ENCODE measurements around the gene SEMA7A. TPM values are rescaled to one million over a fixed set of nuclear protein-coding genes. Genes with fewer than 3 reads are reported as not detected.

SEMA7A gene
- total RNA-seq, 1 donor from 2014 or later, result 5.5 TPM

DNA sequence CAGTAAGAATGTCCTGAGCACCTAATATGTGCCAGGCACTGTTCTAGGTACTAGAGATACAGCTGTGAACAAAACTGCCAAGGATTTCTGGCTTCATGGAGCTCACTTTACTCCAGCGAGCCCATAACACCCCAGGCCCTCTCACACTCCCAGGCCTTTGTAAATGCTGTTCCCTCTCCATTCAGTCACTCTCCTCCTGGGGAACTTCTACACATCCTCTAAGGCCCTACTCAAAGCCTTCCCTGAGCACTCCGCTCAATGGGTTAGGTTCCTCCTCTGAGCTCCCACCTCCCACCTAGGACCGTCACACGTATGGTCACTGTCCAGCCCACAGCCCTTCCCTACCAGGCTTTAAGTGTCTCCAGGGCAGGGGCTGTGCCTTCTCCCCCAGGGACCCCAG lies 27.2 kb downstream of the SEMA7A start:
- TF ChIP-seq, protein P1, sequence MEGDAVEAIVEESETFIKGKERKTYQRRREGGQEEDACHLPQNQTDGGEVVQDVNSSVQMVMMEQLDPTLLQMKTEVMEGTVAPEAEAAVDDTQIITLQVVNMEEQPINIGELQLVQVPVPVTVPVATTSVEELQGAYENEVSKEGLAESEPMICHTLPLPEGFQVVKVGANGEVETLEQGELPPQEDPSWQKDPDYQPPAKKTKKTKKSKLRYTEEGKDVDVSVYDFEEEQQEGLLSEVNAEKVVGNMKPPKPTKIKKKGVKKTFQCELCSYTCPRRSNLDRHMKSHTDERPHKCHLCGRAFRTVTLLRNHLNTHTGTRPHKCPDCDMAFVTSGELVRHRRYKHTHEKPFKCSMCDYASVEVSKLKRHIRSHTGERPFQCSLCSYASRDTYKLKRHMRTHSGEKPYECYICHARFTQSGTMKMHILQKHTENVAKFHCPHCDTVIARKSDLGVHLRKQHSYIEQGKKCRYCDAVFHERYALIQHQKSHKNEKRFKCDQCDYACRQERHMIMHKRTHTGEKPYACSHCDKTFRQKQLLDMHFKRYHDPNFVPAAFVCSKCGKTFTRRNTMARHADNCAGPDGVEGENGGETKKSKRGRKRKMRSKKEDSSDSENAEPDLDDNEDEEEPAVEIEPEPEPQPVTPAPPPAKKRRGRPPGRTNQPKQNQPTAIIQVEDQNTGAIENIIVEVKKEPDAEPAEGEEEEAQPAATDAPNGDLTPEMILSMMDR (IDR thresholded peaks at IDR 0.05), result no peak
- no peaks in the 10 kb centered on the region for H3K36me3 ChIP-seq
- no peaks in the 10 kb centered on the region for H3K9me3 ChIP-seq
- H3K27ac ChIP-seq, result no peak overlapping the region
- no peaks in the 10 kb centered on the region for H3K4me1 ChIP-seq
- intact Hi-C loops (cut with DNase I), result no loop called here
- H3K27me3 ChIP-seq, result no peaks in the 10 kb centered on the region
- no peak overlapping the region for H3K4me3 ChIP-seq
- DNase-seq (ENCODE audit: low spot score in 2 of 2), result no peak

DNA sequence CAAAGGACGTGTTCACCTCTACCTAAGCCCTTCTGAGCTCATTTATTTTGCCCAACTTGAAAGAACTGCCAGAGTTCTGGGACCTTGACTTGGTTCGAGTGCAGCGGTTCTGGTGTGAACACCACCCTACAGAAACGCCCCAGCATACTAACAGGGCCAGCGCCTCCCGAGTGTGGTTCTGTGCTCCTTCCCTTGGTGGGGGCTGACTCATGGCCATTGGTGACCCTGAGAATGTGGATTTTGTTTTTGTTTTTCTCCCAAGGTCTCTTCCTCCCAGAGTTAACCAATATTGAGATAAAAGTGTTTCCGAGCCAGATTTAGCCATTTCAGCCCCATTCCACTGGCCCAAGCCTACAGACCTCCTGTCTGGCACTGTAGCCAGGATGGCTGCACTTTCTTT lies 27.9 kb downstream of the SEMA7A start:
- H3K27ac ChIP-seq, result no peak overlapping the region
- DNase-seq (ENCODE audit: low spot score in 2 of 2), result no peak
- H3K9me3 ChIP-seq, result no peaks in the 10 kb centered on the region
- TF ChIP-seq, protein P1 (IDR thresholded peaks at IDR 0.05), result no peak
- intact Hi-C loops (cut with DNase I), result no loop called here
- no peaks in the 10 kb centered on the region for H3K27me3 ChIP-seq
- no peak overlapping the region for H3K4me3 ChIP-seq
- no peaks in the 10 kb centered on the region for H3K36me3 ChIP-seq
- H3K4me1 ChIP-seq, result no peaks in the 10 kb centered on the region

DNA sequence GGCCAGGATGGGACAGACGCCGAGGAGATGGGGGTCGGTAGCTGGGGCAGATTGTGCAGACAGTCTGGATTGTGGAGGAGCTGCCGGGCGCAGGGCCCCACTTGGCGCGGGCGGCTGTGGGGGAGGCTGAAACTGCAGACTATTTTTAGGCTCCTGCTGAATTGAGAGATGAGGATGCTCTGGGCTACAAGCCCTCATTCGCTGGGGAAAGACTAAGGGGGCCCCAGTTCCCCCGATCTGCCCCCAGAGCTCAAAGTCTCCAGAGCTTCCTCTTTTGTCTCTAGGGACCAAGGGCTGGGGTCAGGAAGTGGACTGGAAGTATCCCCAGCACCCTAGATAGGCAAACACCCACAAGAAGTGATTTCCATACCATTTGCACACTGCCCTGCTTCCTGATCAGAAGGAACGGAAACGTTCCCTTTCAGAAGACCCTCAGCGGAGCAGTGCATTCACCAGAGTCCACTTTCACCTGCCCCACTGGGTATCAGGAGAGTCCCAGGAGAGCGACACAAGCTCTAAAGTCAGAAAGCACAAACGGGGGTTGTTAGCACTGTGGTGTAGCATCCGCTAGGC lies 29.7 kb downstream of the SEMA7A start:
- H3K9me3 ChIP-seq, result no peaks in the 10 kb centered on the region
- TF ChIP-seq, protein P1 (IDR thresholded peaks at IDR 0.05), result no peak
- H3K4me3 ChIP-seq, result no peak overlapping the region
- intact Hi-C loops (cut with DNase I), result no loop called here
- no peaks in the 10 kb centered on the region for H3K36me3 ChIP-seq
- no peaks in the 10 kb centered on the region for H3K27me3 ChIP-seq
- H3K4me1 ChIP-seq, result no peaks in the 10 kb centered on the region
- DNase-seq (ENCODE audit: low spot score in 2 of 2), result no peak
- no peak overlapping the region for H3K27ac ChIP-seq

DNA sequence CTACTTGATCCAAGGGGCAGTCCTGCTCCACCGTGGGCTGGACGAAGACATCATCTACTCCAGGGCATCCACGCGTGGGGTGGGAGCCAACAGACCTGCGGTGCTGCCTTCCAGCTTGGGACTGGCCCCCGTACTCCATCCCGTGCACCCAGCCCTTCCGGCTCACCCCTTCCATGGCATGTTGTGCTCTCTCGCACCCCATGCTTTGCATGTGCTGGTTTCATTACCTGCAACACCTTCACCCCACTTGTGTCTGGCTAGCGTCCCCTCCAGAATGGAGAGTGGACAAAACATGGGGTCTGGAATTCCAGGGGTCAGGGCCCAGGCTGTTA lies 30.2 kb downstream of the SEMA7A start:
- no peaks in the 10 kb centered on the region for H3K9me3 ChIP-seq
- H3K4me1 ChIP-seq, result no peaks in the 10 kb centered on the region
- TF ChIP-seq, protein P1 (IDR thresholded peaks at IDR 0.05), result no peak
- intact Hi-C loops (cut with DNase I), result no loop called here
- no peaks in the 10 kb centered on the region for H3K36me3 ChIP-seq
- H3K27ac ChIP-seq, result no peak overlapping the region
- DNase-seq (ENCODE audit: low spot score in 2 of 2), result no peak
- H3K27me3 ChIP-seq, result no peaks in the 10 kb centered on the region
- no peak overlapping the region for H3K4me3 ChIP-seq

DNA sequence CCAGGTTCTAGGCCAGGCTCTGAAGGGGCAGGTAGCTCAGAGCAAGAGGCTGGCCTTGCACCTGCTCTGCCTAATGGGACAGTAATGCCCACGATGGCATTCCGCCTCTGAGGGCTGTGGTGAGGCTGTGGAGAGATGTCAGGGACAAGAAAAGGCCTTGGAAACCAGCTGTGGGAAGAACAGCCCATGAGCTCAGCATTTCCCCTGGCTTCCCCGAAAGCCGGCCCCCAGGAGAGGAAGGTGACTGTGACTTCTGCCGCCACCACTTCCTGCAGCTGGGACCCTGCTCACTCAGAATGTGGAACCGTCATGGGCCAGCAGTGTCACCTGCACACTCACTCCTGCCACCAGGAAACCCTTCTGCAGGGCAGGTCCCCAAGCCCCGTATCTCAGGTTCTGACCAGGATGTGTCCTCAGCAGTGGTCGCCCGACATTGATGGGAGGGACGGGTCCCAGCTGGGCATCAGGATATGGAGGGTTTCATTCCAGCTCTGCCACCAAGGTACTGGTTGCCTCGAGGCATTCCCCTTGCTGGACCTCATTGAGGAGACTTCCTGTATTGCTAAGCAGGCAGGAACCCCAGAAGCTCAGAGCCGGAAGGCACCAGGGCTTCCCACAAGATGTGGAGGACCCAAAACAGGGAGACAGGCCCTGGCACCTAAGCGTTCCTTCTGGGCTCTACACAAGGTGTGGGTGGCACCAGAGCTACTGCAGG lies 30.7 kb downstream of the SEMA7A start:
- intact Hi-C loops (cut with DNase I), result no loop called here
- no peak overlapping the region for H3K4me3 ChIP-seq
- H3K9me3 ChIP-seq, result no peaks in the 10 kb centered on the region
- no peaks in the 10 kb centered on the region for H3K36me3 ChIP-seq
- DNase-seq (ENCODE audit: low spot score in 2 of 2), result no peak
- no peak overlapping the region for H3K27ac ChIP-seq
- TF ChIP-seq, protein P1 (IDR thresholded peaks at IDR 0.05), result no peak
- H3K4me1 ChIP-seq, result no peaks in the 10 kb centered on the region
- no peaks in the 10 kb centered on the region for H3K27me3 ChIP-seq
